ENCODE measurements around the gene NEK6.

Gene NEK6

DNA sequence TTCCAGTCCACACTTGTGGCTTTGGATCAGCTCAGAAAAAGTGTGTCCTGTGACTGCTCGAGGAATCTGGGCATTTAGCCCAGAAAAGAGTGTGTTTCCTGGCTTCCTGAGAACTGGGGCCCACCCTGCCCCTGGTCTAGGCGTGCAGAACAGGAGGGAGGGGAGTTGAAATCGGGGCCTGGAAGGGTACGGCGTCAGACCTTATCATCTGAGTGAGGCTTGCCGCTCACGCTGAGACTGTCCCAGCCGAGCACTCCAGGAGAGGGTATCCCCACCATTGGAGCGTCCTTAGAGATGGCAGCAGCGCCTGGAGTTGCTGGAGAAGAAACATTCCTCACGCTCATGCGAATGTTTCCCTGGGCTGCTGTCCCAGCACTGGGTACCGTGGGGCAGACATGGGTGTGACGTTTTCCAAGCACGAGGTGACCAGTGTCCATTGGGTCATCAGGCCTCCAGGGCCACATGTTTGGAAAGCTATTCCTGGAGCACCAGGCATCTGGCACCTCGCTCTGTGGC, 22.5 kb downstream of the NEK6 start:
- ATAC-seq = peak; percentile 83
- TF ChIP-seq ZNF8 (CRISPR knock-in tag; IDR thresholded peaks at IDR 0.05) = no peak
- TF ChIP-seq, protein P1, sequence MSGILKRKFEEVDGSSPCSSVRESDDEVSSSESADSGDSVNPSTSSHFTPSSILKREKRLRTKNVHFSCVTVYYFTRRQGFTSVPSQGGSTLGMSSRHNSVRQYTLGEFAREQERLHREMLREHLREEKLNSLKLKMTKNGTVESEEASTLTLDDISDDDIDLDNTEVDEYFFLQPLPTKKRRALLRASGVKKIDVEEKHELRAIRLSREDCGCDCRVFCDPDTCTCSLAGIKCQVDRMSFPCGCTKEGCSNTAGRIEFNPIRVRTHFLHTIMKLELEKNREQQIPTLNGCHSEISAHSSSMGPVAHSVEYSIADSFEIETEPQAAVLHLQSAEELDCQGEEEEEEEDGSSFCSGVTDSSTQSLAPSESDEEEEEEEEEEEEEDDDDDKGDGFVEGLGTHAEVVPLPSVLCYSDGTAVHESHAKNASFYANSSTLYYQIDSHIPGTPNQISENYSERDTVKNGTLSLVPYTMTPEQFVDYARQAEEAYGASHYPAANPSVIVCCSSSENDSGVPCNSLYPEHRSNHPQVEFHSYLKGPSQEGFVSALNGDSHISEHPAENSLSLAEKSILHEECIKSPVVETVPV (CRISPR knock-in tag; IDR thresholded peaks at IDR 0.05) = no peak
- TF ChIP-seq, protein P2, sequence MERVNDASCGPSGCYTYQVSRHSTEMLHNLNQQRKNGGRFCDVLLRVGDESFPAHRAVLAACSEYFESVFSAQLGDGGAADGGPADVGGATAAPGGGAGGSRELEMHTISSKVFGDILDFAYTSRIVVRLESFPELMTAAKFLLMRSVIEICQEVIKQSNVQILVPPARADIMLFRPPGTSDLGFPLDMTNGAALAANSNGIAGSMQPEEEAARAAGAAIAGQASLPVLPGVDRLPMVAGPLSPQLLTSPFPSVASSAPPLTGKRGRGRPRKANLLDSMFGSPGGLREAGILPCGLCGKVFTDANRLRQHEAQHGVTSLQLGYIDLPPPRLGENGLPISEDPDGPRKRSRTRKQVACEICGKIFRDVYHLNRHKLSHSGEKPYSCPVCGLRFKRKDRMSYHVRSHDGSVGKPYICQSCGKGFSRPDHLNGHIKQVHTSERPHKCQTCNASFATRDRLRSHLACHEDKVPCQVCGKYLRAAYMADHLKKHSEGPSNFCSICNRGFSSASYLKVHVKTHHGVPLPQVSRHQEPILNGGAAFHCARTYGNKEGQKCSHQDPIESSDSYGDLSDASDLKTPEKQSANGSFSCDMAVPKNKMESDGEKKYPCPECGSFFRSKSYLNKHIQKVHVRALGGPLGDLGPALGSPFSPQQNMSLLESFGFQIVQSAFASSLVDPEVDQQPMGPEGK (CRISPR knock-in tag; IDR thresholded peaks at IDR 0.05; ENCODE audit: borderline replicate concordance) = no peak

- ATAC-seq = no peak
- no peak for TF ChIP-seq CREB5 (CRISPR knock-in tag; IDR thresholded peaks at IDR 0.05; ENCODE audit: low read depth)
- TF ChIP-seq ZNF70 (CRISPR knock-in tag; IDR thresholded peaks at IDR 0.05) = no peak
Measured at GRCh38 chr9:124281931-124282371, 24.2 kb downstream of the NEK6 start.

- no peak for TF ChIP-seq BACH2 (CRISPR knock-in tag; IDR thresholded peaks at IDR 0.05; ENCODE audit: borderline replicate concordance)
- no peak for TF ChIP-seq CSDC2 (CRISPR knock-in tag; IDR thresholded peaks at IDR 0.05)
- TF ChIP-seq ISL1 (CRISPR knock-in tag; IDR thresholded peaks at IDR 0.05) = no peak
Measured at GRCh38 chr9:124282442-124283227, 24.9 kb downstream of the NEK6 start.

DNA sequence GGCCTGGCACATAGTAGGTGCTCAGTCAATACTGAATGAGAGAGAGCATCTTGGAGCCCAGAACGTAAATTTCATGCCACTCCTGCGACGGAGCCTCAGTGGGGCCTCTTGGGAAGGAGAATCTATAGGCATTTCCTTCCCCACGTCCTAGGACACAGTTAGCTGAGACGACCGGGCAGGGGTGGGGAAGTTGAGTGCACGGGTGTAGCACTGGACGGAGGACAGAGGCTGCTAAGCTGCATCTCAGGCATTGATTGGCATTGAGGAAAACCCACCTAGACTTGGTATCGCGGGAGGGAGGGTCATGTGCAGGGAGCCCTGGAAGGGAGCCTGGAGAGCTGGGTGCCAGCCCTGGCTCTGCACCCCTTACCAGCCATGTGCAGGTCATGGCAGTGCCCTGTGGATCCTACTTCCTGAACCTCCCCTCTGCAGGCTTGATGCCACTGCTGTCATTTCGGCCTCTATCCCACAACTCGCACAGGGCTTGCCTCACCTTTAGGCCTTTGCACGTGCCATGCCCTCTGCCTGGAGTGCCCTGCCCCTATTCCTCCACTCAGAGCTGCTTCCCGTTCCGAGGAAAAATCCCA, 25.6 kb downstream of the NEK6 start:
- no peak for ATAC-seq

More at GRCh38 chr9:124282442-124283227, 24.9 kb downstream of the NEK6 start:
- ATAC-seq = no peak

More for the DNA sequence above, 25.6 kb downstream of the NEK6 start:
- TF ChIP-seq, protein P2 (CRISPR knock-in tag; IDR thresholded peaks at IDR 0.05; ENCODE audit: borderline replicate concordance) = no peak
- TF ChIP-seq ESRRG (CRISPR knock-in tag; IDR thresholded peaks at IDR 0.05) = no peak
- TF ChIP-seq ZNF70 (CRISPR knock-in tag; IDR thresholded peaks at IDR 0.05) = no peak
- TF ChIP-seq OSR1 (CRISPR knock-in tag; IDR thresholded peaks at IDR 0.05) = no peak
- TF ChIP-seq CSDC2 (CRISPR knock-in tag; IDR thresholded peaks at IDR 0.05) = no peak
- no peak for TF ChIP-seq TCF4 (CRISPR knock-in tag; IDR thresholded peaks at IDR 0.05; ENCODE audit: borderline replicate concordance)
- TF ChIP-seq ZNF565 (CRISPR knock-in tag; conservative IDR thresholded peaks at IDR 0.05; ENCODE audit: low read depth) = no peak
- no peak for TF ChIP-seq ZNF8 (CRISPR knock-in tag; IDR thresholded peaks at IDR 0.05)
- TF ChIP-seq TSHZ2 (CRISPR knock-in tag; IDR thresholded peaks at IDR 0.05) = no peak
- TF ChIP-seq ZFP30 (CRISPR knock-in tag; IDR thresholded peaks at IDR 0.05) = no peak
- no peak for TF ChIP-seq CREB5 (CRISPR knock-in tag; IDR thresholded peaks at IDR 0.05; ENCODE audit: low read depth)
- no peak for TF ChIP-seq ZFP3 (CRISPR knock-in tag; IDR thresholded peaks at IDR 0.05)
- TF ChIP-seq POU6F1 (CRISPR knock-in tag; IDR thresholded peaks at IDR 0.05; ENCODE audit: borderline replicate concordance, low read depth) = no peak
- no peak for TF ChIP-seq SNAI2 (CRISPR knock-in tag; IDR thresholded peaks at IDR 0.05)

Data from SK-N-SH treated with all-trans-retinoic acid at 6 μM for 48 hours (cell line).